H1 (cell line): Measurements from ENCODE around the gene PCDHA7. TPM values are rescaled to one million over a fixed set of nuclear protein-coding genes. Genes with fewer than 3 reads are reported as not detected.

ENCODE experiments used
- CTCF ChIA-PET: fragments of 300-600 bp; sonication (Branson Sonifier 250); formaldehyde crosslinking; loops from one replicate; lab custom pipeline; 2021; ENCODE audit not compliant: partially characterized antibody; lab: Charles Lee
- POLR2A ChIA-PET: fragments of 300-600 bp; sonication (Branson Sonifier 250); formaldehyde crosslinking; loops from one replicate; lab custom pipeline; 2021; ENCODE audit warnings: inconsistent platforms; ENCODE audit not compliant: partially characterized antibody; lab: Charles Lee
- DNase-seq, 2 experiments: peaks; one replicate each; pipeline versions ENCODE4 v3.0.0 to v3.0.0-alpha.2; 2010 to 2022; ENCODE audit warnings: low spot score in 2 of 2, low read depth in 1 of 2, mixed read lengths in 1 of 2
- FAIRE-seq: peaks from 2 replicates; lab custom pipeline; 2011; peaks lifted over from hg19 to GRCh38; lab: Jason Lieb, UNC
- H2AFZ ChIP-seq: 2 replicates; pipeline ENCODE4 v1.8.1; 2012; ENCODE audit warnings: low read length, inconsistent platforms
- H2AK5ac ChIP-seq: 2 replicates; pipeline ENCODE4 v1.6.1; 2013; ENCODE audit warnings: low read depth, low read length
- H2BK120ac ChIP-seq: replicated peaks from 2 replicates; pipeline ENCODE3; 2013; ENCODE audit warnings: low read depth, low read length, inconsistent platforms
- H2BK12ac ChIP-seq: 2 replicates; pipeline ENCODE4 v1.6.1; 2013; ENCODE audit warnings: low read depth, low read length
- H2BK15ac ChIP-seq: 2 replicates; pipeline ENCODE4 v1.6.1; 2013; ENCODE audit warnings: low read length
- H2BK20ac ChIP-seq: 2 replicates; pipeline ENCODE4 v1.6.1; 2013; ENCODE audit warnings: low read length
- H2BK5ac ChIP-seq: 2 replicates; pipeline ENCODE4 v1.6.1; 2013; ENCODE audit warnings: low read depth, low read length
- H3K14ac ChIP-seq: 2 replicates; pipeline ENCODE4 v1.6.1; 2013; ENCODE audit warnings: inconsistent platforms; ENCODE audit not compliant: insufficient read length
- H3K18ac ChIP-seq: 2 replicates; pipeline ENCODE4 v1.6.1; 2013; ENCODE audit warnings: low read length; ENCODE audit errors: extremely low read depth
- H3K23ac ChIP-seq: 2 replicates; pipeline ENCODE4 v1.6.1; 2013; ENCODE audit warnings: inconsistent platforms; ENCODE audit not compliant: insufficient read length
- H3K23me2 ChIP-seq: 2 replicates; pipeline ENCODE4 v1.6.1; 2013; ENCODE audit warnings: low read depth, low read length
- H3K27ac ChIP-seq: 2 replicates; pipeline ENCODE4 v1.6.1; 2011; ENCODE audit warnings: low read depth, low read length, inconsistent platforms
- H3K27me3 ChIP-seq, 4 experiments: replicated peaks in 1 of 4; 1 replicate in 1 of 4; 2 replicates in 3 of 4; pipeline versions ENCODE4 v1.6.1 to v1.8.1; 2011 to 2013; ENCODE audit warnings: low read length in 3 of 4, mild to moderate bottlenecking in 3 of 4, inconsistent platforms in 2 of 4, mixed read lengths in 2 of 4, moderate library complexity in 1 of 4; ENCODE audit not compliant: control insufficient read depth in 3 of 4, insufficient read depth in 3 of 4; ENCODE audit errors: extremely low read depth in 1 of 4
- H3K36me3 ChIP-seq, 4 experiments: 2 replicates each; pipeline versions ENCODE4 v1.6.1 to v1.8.1; 2011 to 2013; ENCODE audit warnings: mild to moderate bottlenecking in 4 of 4, low read length in 3 of 4, moderate library complexity in 2 of 4, control low read depth in 1 of 4, inconsistent platforms in 1 of 4; ENCODE audit not compliant: insufficient read depth in 4 of 4, control insufficient read depth in 2 of 4
- H3K4ac ChIP-seq: replicated peaks from 2 replicates; pipeline ENCODE3; 2013; ENCODE audit warnings: low read length, low read depth, mixed read lengths, inconsistent platforms; ENCODE audit not compliant: insufficient read length
- H3K4me1 ChIP-seq, 4 experiments: replicated peaks in 1 of 4; 1 replicate in 1 of 4; 2 replicates in 3 of 4; pipeline versions ENCODE4 v1.6.1 to v1.8.1; 2011 to 2013; ENCODE audit warnings: low read length in 3 of 4, inconsistent platforms in 2 of 4, mixed read lengths in 1 of 4; ENCODE audit not compliant: insufficient read depth in 4 of 4, control insufficient read depth in 3 of 4
- H3K4me2 ChIP-seq, 2 experiments: 2 replicates each; pipeline versions ENCODE4 v1.6.1 to v1.8.1; 2011 to 2013; ENCODE audit warnings: low read depth in 2 of 2, low read length in 2 of 2, control low read depth in 1 of 2, inconsistent platforms in 1 of 2, mild to moderate bottlenecking in 1 of 2; ENCODE audit not compliant: insufficient read depth in 1 of 2
- H3K4me3 ChIP-seq, 4 experiments: fragments of 200-600, 300-600 bp in 1 of 4; sonication (generic), shearing (Covaris generic), sonication (Bioruptor Twin) in 1 of 4; 2 replicates each; pipeline versions ENCODE4 v1.5.1 to v1.8.1; 2011 to 2016; ENCODE audit warnings: low read length in 4 of 4, low read depth in 3 of 4, control low read depth in 2 of 4, inconsistent platforms in 2 of 4, mild to moderate bottlenecking in 2 of 4, mixed read lengths in 1 of 4, moderate library complexity in 1 of 4; ENCODE audit not compliant: insufficient read depth in 2 of 4; ENCODE audit errors: extremely low read depth in 1 of 4
- H3K56ac ChIP-seq: replicated peaks from 2 replicates; pipeline ENCODE3; 2013; ENCODE audit warnings: low read depth, mild to moderate bottlenecking, mixed read lengths, low read length, inconsistent platforms; ENCODE audit not compliant: insufficient read length
- H3K79me1 ChIP-seq: 2 replicates; pipeline ENCODE4 v1.6.1; 2013; ENCODE audit warnings: low read depth, low read length, control low read depth
- H3K79me2 ChIP-seq, 2 experiments: 2 replicates each; pipeline versions ENCODE4 v1.6.1 to v1.8.1; 2012 to 2013; ENCODE audit warnings: low read length in 2 of 2, mild to moderate bottlenecking in 2 of 2, inconsistent platforms in 1 of 2; ENCODE audit not compliant: insufficient read depth in 2 of 2, control insufficient read depth in 1 of 2
- H3K9ac ChIP-seq, 4 experiments: replicated peaks in 1 of 4; 1 replicate in 1 of 4; 2 replicates in 3 of 4; pipeline versions ENCODE4 v1.6.1 to v1.8.1; 2011 to 2013; ENCODE audit warnings: low read depth in 3 of 4, low read length in 3 of 4, control low read depth in 2 of 4, mild to moderate bottlenecking in 2 of 4, moderate library complexity in 2 of 4, inconsistent platforms in 1 of 4; ENCODE audit errors: extremely low read depth in 1 of 4
- H3K9me3 ChIP-seq, 2 experiments: 2 replicates each; pipeline versions ENCODE4 v1.6.1 to v1.8.1; 2012 to 2013; ENCODE audit warnings: mild to moderate bottlenecking in 2 of 2, moderate library complexity in 2 of 2, control low read depth in 1 of 2, inconsistent platforms in 1 of 2, low read depth in 1 of 2, low read length in 1 of 2, mixed read lengths in 1 of 2; ENCODE audit not compliant: insufficient read depth in 2 of 2
- H4K20me1 ChIP-seq, 2 experiments: replicated peaks in 1 of 2; 2 replicates each; pipeline versions ENCODE3 to v1.8.1; 2011 to 2013; ENCODE audit warnings: inconsistent platforms in 2 of 2, low read length in 2 of 2, mild to moderate bottlenecking in 1 of 2; ENCODE audit not compliant: insufficient read depth in 2 of 2, control insufficient read depth in 1 of 2
- H4K5ac ChIP-seq: 2 replicates; pipeline ENCODE4 v1.6.1; 2013; ENCODE audit warnings: low read length, low read depth, mixed read lengths, inconsistent platforms; ENCODE audit not compliant: insufficient read length
- H4K8ac ChIP-seq: 2 replicates; pipeline ENCODE4 v1.8.0; 2013; ENCODE audit warnings: mild to moderate bottlenecking, moderate library complexity, low read length, inconsistent platforms; ENCODE audit not compliant: insufficient read depth; ENCODE audit errors: extremely low read depth
- H4K91ac ChIP-seq: replicated peaks from 2 replicates; pipeline ENCODE3; 2013; ENCODE audit warnings: low read length, mixed read lengths, inconsistent platforms; ENCODE audit not compliant: insufficient read length
- CTCF ChIP-seq, 3 experiments: IDR thresholded peaks; 1 replicate in 2 of 3; 2 replicates in 1 of 3; pipeline versions ENCODE4 v1.5.1 to v1.6.1; 2011; ENCODE audit warnings: low read length in 3 of 3, mild to moderate bottlenecking in 3 of 3, inconsistent platforms in 2 of 3, low read depth in 1 of 3, moderate library complexity in 1 of 3; ENCODE audit not compliant: insufficient read depth in 1 of 3; ENCODE audit errors: control extremely low read depth in 1 of 3
- EP300 ChIP-seq, 2 experiments: IDR thresholded peaks; 1 replicate in 1 of 2; 2 replicates in 1 of 2; pipeline ENCODE4 v1.6.1; 2011 to 2012; ENCODE audit warnings: low read depth in 2 of 2, low read length in 2 of 2, mild to moderate bottlenecking in 2 of 2, borderline replicate concordance in 1 of 2, inconsistent platforms in 1 of 2, moderate library complexity in 1 of 2
- WGBS, 2 experiments: shearing (Covaris generic) in 1 of 2; methylation state at CpG; one replicate each; pipeline versions ENCODE4 v1.1.6 to v1.1.7; 2013 to 2015; ENCODE audit warnings: low lambda C conversion rate in 2 of 2, mixed read lengths in 2 of 2, inconsistent platforms in 1 of 2, low coverage in 1 of 2, missing lambda C conversion rate in 1 of 2; ENCODE audit not compliant: insufficient replicate concordance in 2 of 2, insufficient coverage in 1 of 2, insufficient read length in 1 of 2; ENCODE audit errors: extremely low coverage in 1 of 2, missing lambda C conversion rate in 1 of 2; 5-methylcytosine and 5-hydroxymethylcytosine counted together
- polyA plus RNA-seq, 7 experiments: library from polyadenylated mRNA; depleted of rRNA in 3 of 7; stranded (reverse) in 5 of 7; unstranded in 2 of 7; fragments of >200 nt in 5 of 7; fragments of 200-250 nt in 2 of 7; gene quantifications; 1 replicate in 5 of 7; 2 replicates in 1 of 7; 4 replicates in 1 of 7; pipeline versions ENCODE4 v1.2.1 to v1.2.3, GENCODE V29; 2011 to 2013; ENCODE audit warnings: missing spikeins in 2 of 7, mixed read lengths in 2 of 7
- total RNA-seq: library from RNA; stranded (reverse); fragmentation: NEBNext Ultra II Directional; extraction: Animal tissue kit (Norgen Biotek cat#: 25700); gene quantifications from 2 replicates; pipeline ENCODE4 v1.2.1, GENCODE V29; 2021

The PCDHA7 gene
- total and polyA plus RNA-seq, 2 of the 8 experiments (the other 6 are each of a cell fraction or from before 2014, with no cell fraction given), result 0.86 to 1.6 TPM

GRCh38 chr5:140800816-140801493, 33.1 kb upstream of the PCDHA7 start, which contains the start of gene PCDHA3:
TSS of gene PCDHA3 (plus strand) at chr5:140801057.
- H3K27me3 ChIP-seq, result no peaks in the 10 kb centered on the region
- no peak within 1 kb of the TSS for H3K4ac ChIP-seq
- CTCF ChIA-PET, result interaction anchor here (0.6 to 1.6 kb wide), 6 partner anchors 9 to 243 kb away, joined by 3 to 4 read pairs (median 3); partner anchors contain the start of genes PCDHA11 and PCDHA6
- WGBS, 2 experiments, result 90% methylated on average over 29 of the region's 29 CpGs; no CpG with 5 or more reads in 1 of the 2 experiments
- H2BK15ac ChIP-seq, result no peak within 1 kb of the TSS
- H2AK5ac ChIP-seq, result no peak within 1 kb of the TSS
- H3K14ac ChIP-seq, result no peak within 1 kb of the TSS
- no peak within 1 kb of the TSS for H2AFZ ChIP-seq
- H3K18ac ChIP-seq, result no peak within 1 kb of the TSS
- TF ChIP-seq CTCF (IDR thresholded peaks at IDR 0.05; ENCODE audit: control extremely low read depth in 1 of 3, insufficient read depth in 1 of 3, low read depth in 1 of 3, low read length in 3 of 3), result peak in 2 of 3 experiments; percentile 4 to 20; a peak in 2 of 4 replicates
- no peak for TF ChIP-seq EP300 (IDR thresholded peaks at IDR 0.05; ENCODE audit: borderline replicate concordance in 1 of 2, low read depth in 2 of 2, low read length in 2 of 2)
- TF ChIP-seq, all 59 proteins: peak for 1
- no peaks in the 10 kb centered on the region for H3K79me1 ChIP-seq
- no peak within 1 kb of the TSS for H2BK120ac ChIP-seq
- no peaks in the 10 kb centered on the region for H3K4me1 ChIP-seq
- no peak within 1 kb of the TSS for H2BK5ac ChIP-seq
- H4K91ac ChIP-seq, result no peak within 1 kb of the TSS
- H3K79me2 ChIP-seq, result no peaks in the 10 kb centered on the region
- H3K23ac ChIP-seq, result no peak within 1 kb of the TSS
- no peak within 1 kb of the TSS for H4K8ac ChIP-seq
- no peak within 1 kb of the TSS; a peak in 1 of 7 replicates for H3K9ac ChIP-seq
- H2BK12ac ChIP-seq, result no peak within 1 kb of the TSS
- peak; percentile 13 for FAIRE-seq
- DNase-seq, result no peak
- H4K5ac ChIP-seq, result no peak within 1 kb of the TSS
- no peak within 1 kb of the TSS for H3K27ac ChIP-seq
- H4K20me1 ChIP-seq, result no peaks in the 10 kb centered on the region
- H3K9me3 ChIP-seq, result peaks cover 0 to 33% of the 10 kb centered on the region in 2 experiments; a peak in 2 of 4 replicates
- POLR2A ChIA-PET, result no interaction called here
- H2BK20ac ChIP-seq, result no peak within 1 kb of the TSS
- H3K36me3 ChIP-seq, result peaks cover 0 to 27% (median 0%) of the 10 kb centered on the region in 4 experiments; a peak in 3 of 8 replicates
- peak within 1 kb of the TSS in 1 of 4 experiments; percentile 28; a peak in 1 of 8 replicates for H3K4me3 ChIP-seq
- no peak within 1 kb of the TSS; a peak in 1 of 4 replicates for H3K4me2 ChIP-seq
- H3K23me2 ChIP-seq, result no peaks in the 10 kb centered on the region
- H3K56ac ChIP-seq, result no peak within 1 kb of the TSS
